GM12801 (cell line): Measurements from ENCODE around the gene TEX30.

Experiments
- CTCF ChIP-seq: IDR thresholded peaks from one replicate; pipeline ENCODE4 v1.5.1; 2011; ENCODE audit warnings: control low read depth; ENCODE audit not compliant: insufficient read length; ENCODE audit errors: extremely low read depth

Gene TEX30

DNA sequence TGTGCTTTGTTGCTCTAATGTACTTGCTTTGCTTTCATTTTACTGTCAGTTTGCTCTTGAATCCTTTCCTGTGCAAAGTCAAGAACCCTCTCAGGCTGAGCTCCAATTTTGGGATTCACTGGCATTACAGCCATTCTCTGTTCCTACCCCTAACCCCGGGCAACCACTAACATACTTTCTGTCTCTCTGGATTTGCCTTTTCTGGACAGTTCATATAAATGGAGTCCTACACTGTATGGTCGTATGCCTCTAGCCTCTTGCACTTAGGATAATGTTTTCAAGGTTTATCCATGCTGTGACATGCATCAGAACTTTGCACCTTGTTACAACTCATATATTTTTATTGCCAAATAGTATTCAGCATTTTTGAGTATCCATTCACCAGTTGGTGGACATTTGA, 2.7 kb upstream of the TEX30 start:
- no peak for TF ChIP-seq CTCF

DNA sequence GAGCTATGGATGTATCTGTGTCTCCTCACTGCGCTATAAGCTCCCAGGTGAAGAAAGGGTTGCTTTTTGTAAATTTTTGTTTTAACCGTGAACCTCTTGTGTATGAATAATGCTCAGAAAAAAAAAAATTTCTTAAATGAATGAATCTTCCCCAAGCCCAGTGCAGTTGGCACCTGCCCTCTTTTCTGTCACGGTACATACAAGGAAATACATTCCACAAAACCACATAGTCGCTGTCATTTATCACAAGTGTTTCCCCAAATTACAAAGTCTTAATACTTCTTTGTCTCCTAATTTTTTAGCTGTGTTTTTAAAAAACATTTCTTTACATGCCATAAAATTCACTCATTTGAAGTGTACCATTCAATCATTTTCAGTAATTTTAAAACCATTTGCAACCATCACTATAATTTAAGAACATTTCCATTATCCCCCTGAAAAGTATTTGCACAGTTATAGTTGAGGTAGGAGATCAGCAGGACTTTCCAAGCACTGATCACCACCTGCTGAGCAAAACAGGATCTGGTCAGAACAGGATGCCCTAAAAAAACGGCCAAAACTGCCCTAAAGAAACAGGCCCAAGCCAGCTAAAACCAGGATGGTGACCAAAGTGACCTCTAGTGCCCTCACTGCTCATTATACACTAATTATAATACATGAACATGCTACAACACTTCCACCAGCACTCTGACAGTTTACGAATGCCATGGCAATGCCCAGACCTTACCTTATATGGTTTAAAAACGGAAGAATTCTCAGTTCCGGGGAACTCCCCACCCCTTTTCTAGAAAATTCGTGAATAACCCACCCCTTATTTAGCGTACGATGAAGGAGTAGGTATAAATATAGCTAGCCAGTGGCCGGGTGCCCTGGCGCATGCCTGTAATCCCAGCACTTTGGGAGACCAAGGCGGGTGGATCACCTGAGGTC, 1.3 kb upstream of the TEX30 start:
- no peak for TF ChIP-seq CTCF

DNA sequence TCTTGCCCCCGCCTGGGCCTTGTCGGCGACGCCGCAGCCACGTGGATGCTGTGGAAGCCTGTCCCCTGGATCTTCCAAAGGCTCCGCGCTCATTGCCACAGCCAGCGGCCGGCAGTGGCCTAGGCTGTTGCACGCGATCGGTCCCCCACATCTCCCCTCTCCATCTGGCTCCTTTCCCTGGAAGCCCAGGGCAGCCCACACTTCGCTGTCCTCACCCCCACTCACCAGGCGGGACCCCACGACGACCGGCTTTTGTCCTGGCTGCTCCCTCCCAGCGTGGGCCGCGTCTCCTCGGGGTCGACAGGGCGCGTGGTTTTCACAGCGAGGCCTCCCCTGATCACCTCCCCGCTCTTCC, 605 bp upstream of the TEX30 start:
- no peak for TF ChIP-seq CTCF

DNA sequence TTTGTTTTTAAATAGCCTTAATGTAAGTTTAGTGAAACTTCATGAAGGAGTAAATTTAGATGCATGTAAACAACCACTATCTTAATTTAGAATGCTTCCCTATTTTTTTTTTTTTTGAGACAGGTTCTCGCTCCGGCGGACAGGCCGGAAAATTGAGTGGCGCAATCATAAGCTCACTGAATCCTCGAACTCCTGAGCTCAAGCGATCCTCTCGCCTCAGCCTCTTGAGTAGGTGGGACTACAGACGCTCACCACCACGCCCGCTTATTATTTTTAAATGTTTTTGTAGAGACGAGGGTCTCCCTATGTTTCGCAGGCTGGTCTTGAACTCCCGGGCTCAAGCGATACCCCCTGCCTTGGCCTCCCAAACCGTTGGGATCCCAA, 1.6 kb downstream of the TEX30 start:
- no peak for TF ChIP-seq CTCF

- TF ChIP-seq CTCF, result no peak
Observed at GRCh38 chr13:102771298-102772041, 2.1 kb downstream of the TEX30 start.

DNA sequence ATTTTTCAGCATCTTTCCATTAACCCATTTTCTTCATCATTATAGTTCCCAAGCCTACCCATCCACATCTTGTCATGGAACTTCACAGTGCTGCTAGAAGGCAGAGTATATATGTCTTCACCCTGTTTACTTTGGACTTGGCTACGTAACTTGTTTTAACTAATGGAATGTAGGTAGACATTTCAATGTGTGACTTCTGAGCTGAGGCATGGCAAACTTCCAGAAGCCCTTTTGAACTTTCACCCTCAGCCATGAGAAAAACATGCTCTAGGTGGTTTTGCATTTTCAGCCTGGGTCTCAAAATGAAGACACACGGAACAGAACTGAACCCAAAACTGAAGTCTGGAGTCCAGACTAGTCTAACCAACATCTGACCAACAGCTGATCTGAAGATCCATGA, 3.2 kb downstream of the TEX30 start:
- TF ChIP-seq CTCF, result no peak

DNA sequence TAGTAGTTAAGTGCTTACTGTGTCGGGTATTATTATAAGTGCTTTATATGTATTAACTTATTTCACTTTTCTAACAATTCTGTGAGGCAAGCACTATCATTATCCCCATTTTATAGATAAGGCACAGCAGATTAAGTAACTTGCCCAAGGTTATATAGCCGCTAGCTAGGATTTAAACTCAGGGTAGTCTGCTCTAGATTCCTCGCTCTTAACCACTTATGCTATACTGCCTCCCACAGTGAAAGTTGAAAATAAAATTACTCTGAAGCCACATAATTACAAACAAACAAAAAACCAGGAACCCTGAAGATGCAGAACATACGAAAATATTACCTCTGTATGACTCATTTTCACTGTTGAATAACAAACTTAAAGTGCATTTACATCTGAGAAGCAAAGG, 3.9 kb downstream of the TEX30 start:
- no peak for TF ChIP-seq CTCF
